BJ (cell line): ENCODE data around the gene DPYSL5. TPM values are rescaled to one million over a fixed set of nuclear protein-coding genes. Genes with fewer than 3 reads are reported as not detected.

Source experiments
- CTCF ChIA-PET: fragments of 350-600 bp; formaldehyde crosslinking; extraction: SDS; loops from one replicate; lab custom pipeline; 2021; ENCODE audit warnings: antibody characterized with exemption, inconsistent platforms; lab: Yijun Ruan, JAX
- POLR2A ChIA-PET: fragments of 300-600 bp; sonication (Branson Sonifier 250); formaldehyde crosslinking; extraction: SDS; loops from one replicate; lab custom pipeline; 2021; ENCODE audit warnings: antibody characterized with exemption; lab: Charles Lee
- DNase-seq: peaks from one replicate; pipeline ENCODE4 v3.0.0-alpha.2; 2011; ENCODE audit warnings: low read depth
- H3K27me3 ChIP-seq: 2 replicates; pipeline ENCODE4 v1.6.0; 2011; ENCODE audit warnings: low read length; ENCODE audit not compliant: control insufficient read depth, insufficient read depth
- H3K36me3 ChIP-seq: 2 replicates; pipeline ENCODE4 v1.5.1; 2011; ENCODE audit warnings: low read length; ENCODE audit not compliant: control insufficient read depth, insufficient read depth
- H3K4me3 ChIP-seq: 2 replicates; pipeline ENCODE4 v1.5.1; 2011; ENCODE audit warnings: low read depth, mild to moderate bottlenecking, control low read depth, low read length
- polyA plus RNA-seq: library from polyadenylated mRNA; depleted of rRNA; stranded (reverse); fragments of >200 nt; gene quantifications from 2 replicates; pipeline ENCODE4 v1.2.3, GENCODE V29; 2011
- TF ChIP-seq, protein P1 (sequence below): IDR thresholded peaks from 2 replicates; pipeline ENCODE4 v1.5.1; 2011; ENCODE audit warnings: low read depth, mild to moderate bottlenecking, control low read depth, inconsistent platforms, low read length, moderate library complexity; ENCODE audit not compliant: insufficient read depth

The DPYSL5 gene
- polyA plus RNA-seq, 1 experiment = not detected

DNA sequence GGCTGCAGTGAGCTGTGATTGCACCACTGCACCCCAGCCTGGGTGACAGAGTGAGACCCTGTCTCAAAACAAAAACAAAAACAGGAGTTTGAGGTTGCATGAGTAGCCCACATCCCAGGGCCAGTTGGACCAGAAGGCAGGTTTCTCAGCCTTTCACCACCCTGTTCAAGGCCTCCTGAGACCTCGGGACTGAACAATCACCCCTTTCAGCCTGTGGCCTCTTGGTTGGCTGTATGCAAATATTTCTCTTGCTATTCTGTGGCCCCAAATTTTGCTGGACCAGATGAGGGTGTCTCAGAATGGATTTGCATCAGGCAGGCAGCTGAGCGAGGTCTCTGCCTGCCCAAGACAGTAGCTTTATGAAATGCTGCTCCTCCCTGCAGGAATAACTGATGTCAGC is 56.9 kb downstream of the DPYSL5 start:
- TF ChIP-seq, protein P1, sequence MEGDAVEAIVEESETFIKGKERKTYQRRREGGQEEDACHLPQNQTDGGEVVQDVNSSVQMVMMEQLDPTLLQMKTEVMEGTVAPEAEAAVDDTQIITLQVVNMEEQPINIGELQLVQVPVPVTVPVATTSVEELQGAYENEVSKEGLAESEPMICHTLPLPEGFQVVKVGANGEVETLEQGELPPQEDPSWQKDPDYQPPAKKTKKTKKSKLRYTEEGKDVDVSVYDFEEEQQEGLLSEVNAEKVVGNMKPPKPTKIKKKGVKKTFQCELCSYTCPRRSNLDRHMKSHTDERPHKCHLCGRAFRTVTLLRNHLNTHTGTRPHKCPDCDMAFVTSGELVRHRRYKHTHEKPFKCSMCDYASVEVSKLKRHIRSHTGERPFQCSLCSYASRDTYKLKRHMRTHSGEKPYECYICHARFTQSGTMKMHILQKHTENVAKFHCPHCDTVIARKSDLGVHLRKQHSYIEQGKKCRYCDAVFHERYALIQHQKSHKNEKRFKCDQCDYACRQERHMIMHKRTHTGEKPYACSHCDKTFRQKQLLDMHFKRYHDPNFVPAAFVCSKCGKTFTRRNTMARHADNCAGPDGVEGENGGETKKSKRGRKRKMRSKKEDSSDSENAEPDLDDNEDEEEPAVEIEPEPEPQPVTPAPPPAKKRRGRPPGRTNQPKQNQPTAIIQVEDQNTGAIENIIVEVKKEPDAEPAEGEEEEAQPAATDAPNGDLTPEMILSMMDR = no peak
- no peak for DNase-seq
- ChIA-PET CTCF (no interaction called here), POLR2A (no interaction called here)
- no peaks in the 10 kb centered on the region for H3K36me3 ChIP-seq
- peaks cover 21% of the 10 kb centered on the region for H3K27me3 ChIP-seq
- H3K4me3 ChIP-seq = no peak overlapping the region

GRCh38 chr2:26905341-26906198 is 57.6 kb downstream of the DPYSL5 start:
- Histone ChIP-seq H3K4me3 (no peak overlapping the region), H3K36me3 (no peaks in the 10 kb centered on the region), H3K27me3 (peaks cover 21% of the 10 kb centered on the region)
- CTCF ChIA-PET = no interaction called here
- POLR2A ChIA-PET = interaction anchor here (0.6 kb wide), 1 partner anchor 152 kb away, joined by 4 read pairs; no protein-coding TSS in a partner anchor
- no peak for DNase-seq
- TF ChIP-seq, protein P1 = no peak

DNA sequence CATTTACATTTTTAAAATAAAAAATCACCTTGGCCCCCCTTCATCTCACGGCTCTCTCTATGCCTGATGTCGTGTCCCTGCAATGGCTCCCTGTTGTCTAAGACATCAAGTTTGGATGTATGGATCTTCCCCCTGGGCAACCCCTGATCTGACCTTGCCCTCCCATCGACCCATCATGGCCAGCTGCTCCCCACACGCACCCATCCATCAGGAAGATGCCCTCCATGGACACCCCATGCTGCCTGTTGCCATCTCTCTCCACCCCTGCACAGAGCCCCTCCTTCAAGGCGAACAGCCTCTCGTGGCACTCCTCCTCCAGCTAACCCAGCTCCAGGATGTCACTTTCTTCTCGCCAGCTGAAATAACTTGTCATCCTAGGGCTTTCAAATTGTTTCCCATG is 59.5 kb downstream of the DPYSL5 start:
- TF ChIP-seq, protein P1 = no peak
- CTCF ChIA-PET = interaction anchor here (1.1 to 1.6 kb wide), 3 partner anchors 9 to 35 kb away, joined by 3 to 4 read pairs (median 3); no protein-coding TSS in a partner anchor
- Histone ChIP-seq H3K4me3 (no peak overlapping the region), H3K27me3 (peaks cover 23% of the 10 kb centered on the region), H3K36me3 (no peaks in the 10 kb centered on the region)
- POLR2A ChIA-PET = no interaction called here
- DNase-seq = no peak

GRCh38 chr2:26910176-26910575 is 62.2 kb downstream of the DPYSL5 start:
- no peak overlapping the region for H3K4me3 ChIP-seq
- peaks cover 33% of the 10 kb centered on the region for H3K27me3 ChIP-seq
- TF ChIP-seq, protein P1 = no peak
- CTCF ChIA-PET = interaction anchor here (0.7 to 2.7 kb wide), 3 partner anchors 12 to 64 kb away, joined by 3 to 8 read pairs (median 3); no protein-coding TSS in a partner anchor
- POLR2A ChIA-PET = no interaction called here
- H3K36me3 ChIP-seq = no peaks in the 10 kb centered on the region
- no peak for DNase-seq
